CD4-positive, alpha-beta T cell treated with Interleukin-1 beta for 1 hour (primary cell): ENCODE data around the gene GJA4.

Experiments used
- DNase-seq, 2 donors: peaks; one replicate each; pipeline ENCODE4 v3.0.0-alpha.2; 2020 to 2022

Gene GJA4

GRCh38 chr1:34792868-34793727, at the start of gene GJA4:
Gene GJA4 (plus strand): TSS chr1:34792999. CDS start chr1:34794214, 1,215 bp downstream.
- DNase-seq, result no peak

DNA sequence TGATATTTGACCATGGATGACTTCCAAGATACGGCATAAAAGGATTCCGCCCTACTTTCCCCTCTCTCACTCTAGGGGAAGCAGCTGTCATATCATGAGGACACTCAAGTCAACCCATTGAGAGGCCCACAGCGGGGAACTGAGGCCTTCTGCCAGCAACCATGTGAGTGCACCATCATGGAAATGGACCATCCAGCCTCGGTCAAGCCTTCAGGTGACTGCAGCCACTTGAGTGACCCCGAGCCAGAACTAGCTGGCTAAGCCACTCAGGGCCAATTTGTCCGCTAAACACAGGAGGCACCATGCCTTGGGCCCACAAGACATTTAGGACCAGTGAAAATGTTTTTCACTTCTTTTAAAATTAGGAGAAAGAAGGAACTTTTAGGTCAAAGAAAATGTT, 49.0 kb upstream of the GJA4 start:
- no peak for DNase-seq

DNA sequence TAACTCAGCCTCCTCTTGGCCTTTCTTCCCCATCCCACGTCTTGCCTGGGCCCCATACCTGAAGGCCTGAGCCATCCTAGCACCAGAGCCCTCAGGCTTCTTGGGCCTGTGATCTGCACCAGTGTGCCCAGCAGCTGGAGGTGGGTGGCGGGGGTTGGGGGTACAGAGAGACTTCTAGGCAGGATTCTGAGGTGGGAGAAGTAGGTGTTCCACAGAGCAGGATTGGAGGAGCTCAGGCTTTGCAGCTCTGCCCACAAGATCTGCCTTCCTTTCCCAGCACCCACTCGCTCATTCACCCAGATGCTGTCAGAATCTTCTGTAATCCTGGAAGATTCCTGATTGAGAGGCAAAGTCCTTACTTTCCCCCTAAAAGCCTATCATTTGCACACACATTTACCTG, 47.9 kb upstream of the GJA4 start:
- no peak for DNase-seq

GRCh38 chr1:34745666-34746065, 47.1 kb upstream of the GJA4 start:
- DNase-seq, result no peak

- DNase-seq, result no peak
Observed at GRCh38 chr1:34746101-34746500, 46.7 kb upstream of the GJA4 start.

- no peak for DNase-seq
Observed at GRCh38 chr1:34746785-34747637, 45.8 kb upstream of the GJA4 start.

DNA sequence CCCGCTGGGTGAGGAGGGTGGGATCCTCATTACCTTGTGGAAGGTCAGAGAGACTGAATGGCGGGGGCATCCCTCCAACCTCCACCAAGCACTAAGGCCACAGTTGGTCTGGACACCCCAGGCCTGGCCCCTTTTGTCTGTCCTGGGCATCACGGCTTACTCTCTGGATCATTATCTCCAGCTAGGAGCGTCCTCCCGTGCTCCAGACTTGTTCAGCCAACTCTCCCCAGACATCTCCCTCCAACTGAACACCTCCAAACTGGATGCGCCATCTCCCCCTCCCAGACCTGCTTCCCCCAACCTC, 45.2 kb upstream of the GJA4 start:
- no peak for DNase-seq

GRCh38 chr1:34749992-34750391, 42.8 kb upstream of the GJA4 start:
- DNase-seq, result no peak

- no peak for DNase-seq
Observed at GRCh38 chr1:34750610-34751009, 42.2 kb upstream of the GJA4 start.

DNA sequence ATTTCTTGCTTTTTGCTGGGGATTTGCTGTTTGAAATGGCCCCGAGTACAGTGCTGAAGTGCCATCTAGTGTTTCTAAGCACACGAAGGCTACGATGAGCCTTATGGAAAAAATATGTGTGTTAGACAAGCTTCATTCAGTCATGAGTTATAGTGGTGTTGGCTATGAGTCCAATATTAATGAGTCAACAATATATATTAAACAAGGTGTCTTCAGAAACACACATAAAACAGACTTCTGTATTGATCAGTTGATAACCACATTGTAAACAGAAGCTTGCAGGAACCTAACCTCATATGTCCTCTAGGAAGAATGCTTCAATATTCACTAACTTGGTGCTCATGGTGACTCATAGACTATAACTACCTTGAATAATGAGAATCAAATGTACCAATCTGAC, 39.6 kb upstream of the GJA4 start:
- no peak for DNase-seq

- no peak for DNase-seq
Observed at GRCh38 chr1:34754964-34755637, 37.7 kb upstream of the GJA4 start, which contains the start of gene GJB5. Gene GJB5 (plus strand): TSS chr1:34755047. CDS start chr1:34757331, 2,284 bp downstream.

DNA sequence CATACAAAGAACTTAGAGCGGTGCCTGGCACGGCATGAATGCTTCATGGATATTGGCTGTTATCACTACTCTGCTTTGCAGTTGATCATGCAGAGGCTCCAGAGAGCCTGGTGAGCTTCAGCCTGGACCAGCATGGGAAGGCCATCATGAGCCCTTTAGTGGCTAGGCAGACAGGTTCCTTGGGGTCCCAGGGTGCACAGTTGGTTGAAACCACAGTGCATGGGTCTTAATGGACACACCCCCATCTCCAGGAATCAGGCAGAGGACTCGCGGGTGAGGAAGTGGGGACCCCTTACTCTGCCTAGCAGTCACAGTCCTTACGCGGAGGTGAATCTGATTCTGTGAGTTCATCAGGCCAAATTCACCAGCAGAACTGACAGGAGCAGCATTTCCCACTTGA, 36.8 kb upstream of the GJA4 start:
- no peak for DNase-seq

- DNase-seq, result no peak
Observed at GRCh38 chr1:34757386-34757785, 35.4 kb upstream of the GJA4 start.

DNA sequence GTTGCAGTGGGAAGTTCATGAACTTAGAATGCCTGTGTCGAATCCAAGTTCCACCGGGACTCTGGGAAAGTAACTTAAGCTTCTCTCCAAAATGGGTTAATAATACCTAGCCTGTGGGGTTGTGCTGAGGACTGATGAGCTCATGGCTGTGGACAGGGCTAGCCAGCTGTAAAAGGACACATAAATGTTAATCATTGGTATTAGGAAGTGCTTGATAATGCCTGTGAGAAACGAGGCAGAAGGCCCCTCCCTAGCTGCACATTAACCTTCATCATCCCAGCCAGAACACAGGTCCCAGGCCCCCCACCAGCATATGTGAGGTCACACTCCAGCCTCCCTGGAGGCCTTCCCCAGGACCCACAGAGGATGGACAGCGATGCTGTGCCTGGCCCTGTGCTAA, 34.0 kb upstream of the GJA4 start:
- DNase-seq, result no peak

DNA sequence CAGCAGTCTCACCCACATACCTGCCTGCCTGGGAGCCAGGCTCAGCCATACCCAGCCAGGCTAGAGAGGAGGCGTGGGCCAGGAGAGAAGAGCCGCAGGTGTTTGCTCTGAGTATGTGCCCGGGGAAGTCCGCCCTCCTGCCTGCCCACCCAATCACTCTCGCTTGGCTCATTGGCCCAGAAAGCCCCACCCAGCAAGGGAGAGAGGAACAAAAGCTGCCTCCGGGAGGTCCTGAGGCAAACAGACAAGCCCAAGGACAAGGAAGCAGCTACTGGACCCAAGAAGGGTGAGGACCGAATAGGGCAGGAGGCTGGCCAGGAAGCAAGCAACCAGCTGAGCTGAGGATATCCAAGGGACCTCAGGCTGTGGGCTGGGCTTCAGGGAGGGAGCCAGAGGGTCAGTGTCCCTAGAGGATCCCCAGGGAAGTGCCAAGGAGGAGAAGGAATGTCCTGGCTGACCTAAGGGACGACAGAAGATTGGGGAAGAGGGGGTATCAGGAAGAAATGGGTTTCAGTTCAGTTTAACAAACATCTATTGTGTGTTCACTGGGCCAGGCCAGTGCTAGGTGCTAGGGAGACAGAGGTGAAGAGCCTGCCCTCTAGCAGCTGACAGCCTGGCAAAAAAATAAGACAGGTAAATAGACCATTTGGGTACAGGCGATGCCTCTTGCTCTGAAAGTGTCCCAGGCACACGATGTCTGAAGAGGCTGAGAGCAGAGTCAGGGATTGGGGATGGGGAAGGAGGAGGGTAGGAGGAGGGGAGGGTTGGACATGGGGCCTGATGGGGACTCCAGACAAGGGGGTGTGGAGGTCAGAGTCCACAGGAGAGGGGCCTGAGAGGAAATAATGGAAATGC, 33.1 kb upstream of the GJA4 start, which contains the start of gene GJB4:
Gene GJB4, plus strand, starts transcription at position 238 of the 855 bp plus-strand sequence. CDS start 1,515 bp downstream, outside the sequence.
- no peak for DNase-seq

- no peak for DNase-seq
Observed at GRCh38 chr1:34761176-34761761, 31.5 kb upstream of the GJA4 start.

GRCh38 chr1:34761776-34762307, 31.0 kb upstream of the GJA4 start:
- DNase-seq, result no peak

- no peak for DNase-seq
Observed at GRCh38 chr1:34762474-34763141, 30.2 kb upstream of the GJA4 start.

DNA sequence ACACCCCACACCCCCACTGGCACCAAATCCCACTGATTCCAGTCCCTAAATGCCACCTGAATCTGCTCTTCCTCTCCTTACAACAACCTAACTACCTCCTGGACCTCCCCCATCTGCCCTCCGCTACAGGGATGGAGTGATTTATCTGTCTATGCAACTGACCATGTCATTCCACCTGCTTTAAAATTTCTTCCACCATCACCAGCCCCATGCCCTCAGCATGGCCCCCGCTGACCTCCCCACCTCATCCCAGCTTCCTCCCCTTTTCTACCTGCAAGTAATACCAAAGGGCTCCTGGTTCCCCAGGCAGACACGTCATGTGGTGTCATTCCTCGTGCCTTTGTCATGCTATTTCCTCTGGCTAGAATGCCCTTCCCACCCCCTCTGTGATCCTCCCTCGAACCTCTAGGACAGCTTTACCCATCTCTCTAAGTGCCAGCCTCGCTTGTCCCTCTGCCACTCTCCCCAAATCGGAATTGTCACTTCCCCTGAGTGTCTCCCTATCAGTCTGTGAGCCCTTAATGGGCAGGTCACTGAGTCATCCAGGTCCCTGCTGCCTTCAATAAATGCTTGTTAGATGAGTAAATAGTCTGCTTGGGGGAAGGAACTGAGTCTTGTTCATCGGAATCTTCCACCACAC, 29.5 kb upstream of the GJA4 start:
- no peak for DNase-seq

DNA sequence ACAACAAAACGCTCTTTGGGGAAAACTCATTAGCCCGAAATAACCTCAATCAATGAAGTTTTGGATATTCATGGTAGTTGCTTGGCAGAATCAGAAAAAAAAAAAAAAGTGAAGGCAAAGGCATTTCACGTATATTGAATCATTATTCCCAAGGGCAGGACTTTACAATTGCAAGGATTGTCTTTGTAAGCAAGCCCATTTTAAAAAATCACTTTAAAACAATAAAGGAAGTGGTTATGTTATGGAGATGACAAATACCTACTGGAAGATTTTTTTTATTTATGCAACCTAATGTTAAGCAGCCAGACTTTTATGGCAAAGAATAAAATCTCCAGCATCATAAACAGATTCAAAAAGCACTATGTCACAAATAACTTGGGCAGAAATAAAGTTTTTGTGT, 23.9 kb upstream of the GJA4 start:
- no peak for DNase-seq
